Kidney (tissue), 14 donors: ENCODE data around the gene STN1. TPM values are rescaled to one million over a fixed set of nuclear protein-coding genes. Genes with fewer than 3 reads are reported as not detected.
A peak's percentile ranks its signal among the peaks of the same experiment; 100 is the strongest.

Experiments used
- DNase-seq, 5 donors: peaks; one replicate each; pipeline ENCODE4 v3.0.0-alpha.2; 2013 to 2020
- FAIRE-seq: peaks from 2 replicates; lab custom pipeline; 2012; peaks lifted over from hg19 to GRCh38; lab: Jason Lieb, UNC
- H3K27ac ChIP-seq, 2 donors: one replicate each; pipeline ENCODE4 v1.7.0; 2013; ENCODE audit warnings: low read depth in 2 of 2, low read length in 2 of 2, inconsistent platforms in 1 of 2
- H3K27me3 ChIP-seq: one replicate; pipeline ENCODE4 v1.7.1; 2013; ENCODE audit warnings: low read length, inconsistent platforms; ENCODE audit not compliant: control insufficient read depth, insufficient read depth
- H3K36me3 ChIP-seq, 3 donors: one replicate each; pipeline versions ENCODE4 v1.7.0 to v1.7.1; 2013; ENCODE audit warnings: low read length in 3 of 3, control low read depth in 1 of 3, inconsistent platforms in 1 of 3; ENCODE audit not compliant: insufficient read depth in 3 of 3, control insufficient read depth in 2 of 3
- H3K4me1 ChIP-seq, 3 donors: one replicate each; pipeline versions ENCODE4 v1.7.0 to v1.7.1; 2013; ENCODE audit warnings: low read length in 3 of 3, inconsistent platforms in 1 of 3, low read depth in 1 of 3; ENCODE audit not compliant: control insufficient read depth in 2 of 3, insufficient read depth in 2 of 3
- H3K4me3 ChIP-seq, 3 donors: one replicate each; pipeline versions ENCODE4 v1.7.0 to v1.8.1; 2013; ENCODE audit warnings: low read length in 3 of 3, control low read depth in 1 of 3, inconsistent platforms in 1 of 3
- H3K9ac ChIP-seq, 3 donors: one replicate each; pipeline versions ENCODE4 v1.7.0 to v1.7.1; 2013; ENCODE audit warnings: low read length in 3 of 3, control low read depth in 1 of 3, inconsistent platforms in 1 of 3
- H3K9me3 ChIP-seq, 3 donors: one replicate each; pipeline versions ENCODE4 v1.7.0 to v1.7.1; 2013; ENCODE audit warnings: low read length in 3 of 3, control low read depth in 1 of 3, inconsistent platforms in 1 of 3; ENCODE audit not compliant: control insufficient read depth in 2 of 3, insufficient read depth in 1 of 3
- intact Hi-C: fragments of 100-400 bp; cut with DNase I; formaldehyde crosslinking; loops from one replicate; pipeline ENCODE4 v1.11.1; 2022
- polyA plus RNA-seq: library from polyadenylated mRNA; stranded (reverse); fragments of 350-450 nt; fragmentation: Illumina TruSeq; extraction: RNeasy Lipid Tissue Mini Kit (QIAGEN cat#74804); gene quantifications from one replicate; pipeline ENCODE4 v1.2.3, GENCODE V29; 2014; ENCODE audit warnings: low read depth, low replicate concordance; ENCODE audit not compliant: insufficient read depth
- total RNA-seq: library from RNA; stranded (reverse); fragmentation: NEBNext Ultra II Directional; extraction: Animal tissue kit (Norgen Biotek cat#: 25700); gene quantifications from one replicate; pipeline ENCODE4 v1.2.1, GENCODE V29; 2021
- TF ChIP-seq, protein P1 (sequence below): IDR thresholded peaks from 3 replicates; pipeline ENCODE4 v1.5.1; 2012; ENCODE audit warnings: mild to moderate bottlenecking, moderate library complexity, borderline replicate concordance; ENCODE audit not compliant: insufficient read depth; ENCODE audit errors: extremely low read depth
- donor health status: control.
- donor health status: control.
- donor health status: control.
- donor health status: control.
- donor health status: control.
- donor health status: DM: yes; HTN: yes; CAD: no.
- donor health status: Normal renal cell carcinoma (clear cell type).

The STN1 gene
- total and polyA plus RNA-seq, 2 donors from 2014 or later, result 29.4 to 30.1 TPM

GRCh38 chr10:103917302-103918052, 507 bp downstream of the STN1 start:
- Histone ChIP-seq H3K36me3 (no peaks in the 10 kb centered on the region), H3K27ac (peak overlapping the region; percentile 93 to 97), H3K4me3 (peak overlapping the region; percentile 79 to 95 (median 95)), H3K9me3 (no peaks in the 10 kb centered on the region), H3K9ac (peak overlapping the region; percentile 70 to 93 (median 88)), H3K4me1 (peaks cover 2 to 18% (median 16%) of the 10 kb centered on the region in 3 donors), H3K27me3 (no peaks in the 10 kb centered on the region)
- peak in 2 of 5 donors; percentile 61 to 87 for DNase-seq
- FAIRE-seq, result no peak
- intact Hi-C loops, result no loop called here
- TF ChIP-seq, protein P1, sequence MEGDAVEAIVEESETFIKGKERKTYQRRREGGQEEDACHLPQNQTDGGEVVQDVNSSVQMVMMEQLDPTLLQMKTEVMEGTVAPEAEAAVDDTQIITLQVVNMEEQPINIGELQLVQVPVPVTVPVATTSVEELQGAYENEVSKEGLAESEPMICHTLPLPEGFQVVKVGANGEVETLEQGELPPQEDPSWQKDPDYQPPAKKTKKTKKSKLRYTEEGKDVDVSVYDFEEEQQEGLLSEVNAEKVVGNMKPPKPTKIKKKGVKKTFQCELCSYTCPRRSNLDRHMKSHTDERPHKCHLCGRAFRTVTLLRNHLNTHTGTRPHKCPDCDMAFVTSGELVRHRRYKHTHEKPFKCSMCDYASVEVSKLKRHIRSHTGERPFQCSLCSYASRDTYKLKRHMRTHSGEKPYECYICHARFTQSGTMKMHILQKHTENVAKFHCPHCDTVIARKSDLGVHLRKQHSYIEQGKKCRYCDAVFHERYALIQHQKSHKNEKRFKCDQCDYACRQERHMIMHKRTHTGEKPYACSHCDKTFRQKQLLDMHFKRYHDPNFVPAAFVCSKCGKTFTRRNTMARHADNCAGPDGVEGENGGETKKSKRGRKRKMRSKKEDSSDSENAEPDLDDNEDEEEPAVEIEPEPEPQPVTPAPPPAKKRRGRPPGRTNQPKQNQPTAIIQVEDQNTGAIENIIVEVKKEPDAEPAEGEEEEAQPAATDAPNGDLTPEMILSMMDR, result no peak

GRCh38 chr10:103916876-103917275, 1.1 kb downstream of the STN1 start:
- no peaks in the 10 kb centered on the region for H3K9me3 ChIP-seq
- no peaks in the 10 kb centered on the region for H3K27me3 ChIP-seq
- H3K27ac ChIP-seq, result peak overlapping the region; percentile 20 to 93
- H3K4me3 ChIP-seq, result peak overlapping the region in 2 of 3 donors; percentile 79 to 95
- FAIRE-seq (no peak), DNase-seq (no peak)
- TF ChIP-seq, protein P1, result no peak
- intact Hi-C loops, result no loop called here
- peaks cover 2 to 18% (median 16%) of the 10 kb centered on the region in 3 donors for H3K4me1 ChIP-seq
- H3K9ac ChIP-seq, result peak overlapping the region in 2 of 3 donors; percentile 70 to 93
- H3K36me3 ChIP-seq, result no peaks in the 10 kb centered on the region

DNA sequence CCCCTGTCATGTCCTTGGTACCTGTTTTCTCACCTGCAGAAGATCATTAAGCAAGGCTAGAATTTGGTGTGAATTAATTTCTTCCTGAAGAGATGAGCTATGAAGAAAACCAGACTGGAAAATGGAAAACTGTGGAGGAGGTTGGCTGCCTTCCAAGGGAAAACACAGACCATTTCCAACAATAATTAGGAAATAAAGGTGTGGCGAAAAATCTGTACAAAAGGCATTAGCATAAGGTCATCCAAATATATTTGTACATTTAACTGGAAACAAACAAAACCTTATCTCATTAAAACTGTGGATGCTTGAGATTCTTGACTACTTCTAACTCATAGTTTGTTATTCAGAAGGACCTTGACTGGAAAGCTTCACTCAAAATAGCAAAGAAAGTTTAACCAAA, 1.7 kb downstream of the STN1 start:
- Histone ChIP-seq H3K4me3 (peak overlapping the region in 2 of 3 donors; percentile 35 to 95), H3K36me3 (no peaks in the 10 kb centered on the region), H3K9ac (peak overlapping the region in 1 of 3 donors; percentile 93), H3K4me1 (peaks cover 2 to 16% (median 16%) of the 10 kb centered on the region in 3 donors), H3K27me3 (no peaks in the 10 kb centered on the region), H3K9me3 (no peaks in the 10 kb centered on the region), H3K27ac (peak overlapping the region; percentile 44 to 93)
- intact Hi-C loops, result no loop called here
- DNase-seq, result no peak
- FAIRE-seq, result no peak
- TF ChIP-seq, protein P1, result no peak
